HG02759 (cell line): ENCODE results near the gene AKT1.

Experiments used
- ATAC-seq: cut with Tn5 transposase; IDR thresholded peaks from one replicate; pipeline ENCODE4 v1.9.1; 2021; ENCODE audit warnings: mild to moderate bottlenecking, moderate library complexity; ENCODE audit not compliant: unreplicated experiment

Gene AKT1

GRCh38 chr14:104726600-104727451 lies 68.7 kb downstream of the AKT1 start:
- no peak for ATAC-seq

- ATAC-seq, result no peak
These were observed 69.6 kb downstream of the AKT1 start for GRCh38 chr14:104725772-104726548.

GRCh38 chr14:104724981-104725771 lies 70.4 kb downstream of the AKT1 start:
- no peak for ATAC-seq

- ATAC-seq, result no peak
These were observed 71.1 kb downstream of the AKT1 start for GRCh38 chr14:104724407-104724980.

- ATAC-seq, result peak; percentile 71
These were observed 71.7 kb downstream of the AKT1 start, which contains the start of gene ADSS1 for GRCh38 chr14:104723651-104724406. ADSS1 (plus strand) TSS chr14:104724229; CDS start chr14:104724271, 42 bp downstream.

GRCh38 chr14:104722938-104723650 lies 72.5 kb downstream of the AKT1 start:
- ATAC-seq, result no peak

- no peak for ATAC-seq
These were observed 73.8 kb downstream of the AKT1 start for GRCh38 chr14:104721505-104722431.
